CD4-positive, alpha-beta memory T cell (primary cell): ENCODE data around the gene KRT79. TPM values are rescaled to one million over a fixed set of nuclear protein-coding genes. Genes with fewer than 3 reads are reported as not detected.

Source experiments
- CTCF ChIA-PET: fragments of 350-600 bp; sonication (Branson Sonifier 250); formaldehyde crosslinking; loops from one replicate; lab custom pipeline; 2021; ENCODE audit warnings: inconsistent platforms; ENCODE audit not compliant: partially characterized antibody; lab: Charles Lee
- POLR2A ChIA-PET: fragments of 350-600 bp; sonication (Branson Sonifier 250); formaldehyde crosslinking; loops from one replicate; lab custom pipeline; 2021; ENCODE audit not compliant: partially characterized antibody; lab: Charles Lee
- DNase-seq, 5 donors: peaks; one replicate each; pipeline versions ENCODE4 v3.0.0 to v3.0.0-alpha.2; 2020 to 2022; ENCODE audit warnings: mixed read lengths in 1 of 5
- H3K27ac ChIP-seq: one replicate; pipeline ENCODE4 v1.7.0; 2013; ENCODE audit warnings: low read depth, low read length
- H3K27me3 ChIP-seq: 2 replicates; pipeline ENCODE4 v1.7.0; 2013; ENCODE audit warnings: mild to moderate bottlenecking, low read length, moderate library complexity; ENCODE audit not compliant: insufficient read depth
- H3K36me3 ChIP-seq: 2 replicates; pipeline ENCODE4 v1.7.0; 2013; ENCODE audit warnings: mild to moderate bottlenecking, low read length, moderate library complexity; ENCODE audit not compliant: insufficient read depth
- H3K4me1 ChIP-seq: 2 replicates; pipeline ENCODE4 v1.7.0; 2013; ENCODE audit warnings: mild to moderate bottlenecking, low read length, moderate library complexity; ENCODE audit not compliant: insufficient read depth
- H3K4me3 ChIP-seq, 2 donors: one replicate each; pipeline ENCODE4 v1.7.0; 2013; ENCODE audit warnings: low read length in 2 of 2, mild to moderate bottlenecking in 1 of 2
- H3K9me3 ChIP-seq, 2 donors: one replicate each; pipeline ENCODE4 v1.7.0; 2013; ENCODE audit warnings: low read length in 2 of 2, control low read depth in 1 of 2; ENCODE audit not compliant: control insufficient read depth in 1 of 2
- H3K27ac Mint-ChIP-seq, 7 donors: one replicate each; pipeline ENCODE4 v1.8.0; 2020 to 2021; ENCODE audit warnings: mixed read lengths in 7 of 7, mild to moderate bottlenecking in 6 of 7, inconsistent platforms in 3 of 7, moderate library complexity in 3 of 7
- H3K27me3 Mint-ChIP-seq, 2 donors: one replicate each; pipeline ENCODE4 v1.8.0; 2020 to 2021; ENCODE audit warnings: mixed read lengths in 2 of 2
- H3K36me3 Mint-ChIP-seq, 2 donors: one replicate each; pipeline ENCODE4 v1.8.0; 2020 to 2021; ENCODE audit warnings: mixed read lengths in 2 of 2, inconsistent platforms in 1 of 2, mild to moderate bottlenecking in 1 of 2
- H3K4me1 Mint-ChIP-seq, 4 donors: one replicate each; pipeline ENCODE4 v1.8.0; 2020 to 2021; ENCODE audit warnings: mixed read lengths in 4 of 4, mild to moderate bottlenecking in 1 of 4
- H3K4me3 Mint-ChIP-seq, 8 donors: one replicate each; pipeline ENCODE4 v1.8.0; 2020 to 2021; ENCODE audit warnings: mixed read lengths in 8 of 8, mild to moderate bottlenecking in 7 of 8, moderate library complexity in 6 of 8, inconsistent platforms in 3 of 8
- H3K9me3 Mint-ChIP-seq, 8 donors: one replicate each; pipeline ENCODE4 v1.8.0; 2020 to 2021; ENCODE audit warnings: mixed read lengths in 8 of 8, mild to moderate bottlenecking in 5 of 8, inconsistent platforms in 3 of 8, moderate library complexity in 1 of 8
- intact Hi-C: fragments of 100-400 bp; cut with micrococcal nuclease; formaldehyde crosslinking; loops from one replicate; pipeline ENCODE4 v1.15.1; 2023
- polyA plus RNA-seq, 2 donors: library from polyadenylated mRNA; unstranded; fragments of 300-500 nt; fragmentation: Illumina TruSeq; gene quantifications; one replicate each; pipeline ENCODE4 v1.2.3, GENCODE V29; 2021
- total RNA-seq, 2 experiments: library from RNA; stranded (reverse); gene quantifications; one replicate each; pipeline ENCODE4 v1.2.3, GENCODE V29; 2021

KRT79 gene
- total and polyA plus RNA-seq, 4 experiments from 2014 or later, result not detected

DNA sequence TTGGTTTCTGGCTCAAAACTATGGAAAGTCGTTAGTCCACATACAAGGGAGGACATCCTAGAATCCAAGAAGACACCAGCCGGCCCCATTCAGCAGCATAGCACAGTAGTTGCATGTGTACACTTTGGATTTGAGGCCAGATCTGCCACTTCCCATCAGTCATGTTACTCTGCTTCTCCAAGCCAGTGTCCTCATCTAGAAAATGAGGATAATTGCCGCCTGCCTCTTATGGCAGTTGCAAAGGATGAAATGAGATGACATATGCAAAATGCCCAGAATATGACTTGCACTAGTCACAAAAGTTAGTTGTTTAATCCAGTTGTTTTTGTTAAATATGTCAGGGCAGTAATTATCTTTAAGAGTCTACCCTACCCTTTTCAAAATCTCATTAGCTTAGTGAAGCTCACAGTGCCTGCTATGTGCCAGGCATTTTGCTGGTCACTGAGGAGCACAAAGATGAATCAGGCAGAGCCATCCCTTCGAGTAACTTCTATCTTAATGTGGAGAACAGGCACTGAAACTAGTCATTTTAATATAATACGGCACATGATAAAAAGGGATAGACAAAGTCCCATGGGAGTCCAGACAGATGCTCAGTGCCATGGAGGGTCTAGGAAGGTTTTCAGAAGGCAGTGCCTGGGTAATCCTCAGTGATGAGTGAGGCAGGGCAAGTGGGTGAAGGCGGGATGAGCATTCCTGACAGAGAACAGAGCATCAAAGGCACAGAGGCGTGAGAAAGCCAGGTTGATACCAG is 50.4 kb downstream of the KRT79 start:
- no peaks in the 10 kb centered on the region for H3K36me3 Mint-ChIP-seq
- H3K9me3 ChIP-seq, result no peaks in the 10 kb centered on the region
- CTCF ChIA-PET, result no interaction called here
- H3K27me3 ChIP-seq, result peaks cover 4% of the 10 kb centered on the region
- H3K36me3 ChIP-seq, result no peaks in the 10 kb centered on the region
- DNase-seq, result no peak
- H3K9me3 Mint-ChIP-seq, result peaks cover 0 to 4% (median 0%) of the 10 kb centered on the region in 8 donors
- no peak overlapping the region for H3K4me3 ChIP-seq
- no peak overlapping the region for H3K27ac Mint-ChIP-seq
- H3K4me1 Mint-ChIP-seq, result peaks cover 0 to 2% (median under 1%) of the 10 kb centered on the region in 4 donors
- no peak overlapping the region for H3K4me3 Mint-ChIP-seq
- no peaks in the 10 kb centered on the region for H3K4me1 ChIP-seq
- H3K27ac ChIP-seq, result no peak overlapping the region
- intact Hi-C loops, result no loop called here
- H3K27me3 Mint-ChIP-seq, result peaks cover 17 to 24% of the 10 kb centered on the region in 2 donors
- POLR2A ChIA-PET, result no interaction called here

- ChIA-PET CTCF (interaction anchor here (0.7 kb wide), 1 partner anchor 288 kb away, joined by 5 read pairs; no protein-coding TSS in a partner anchor), POLR2A (no interaction called here)
- H3K4me1 Mint-ChIP-seq, result peaks cover 0 to 2% (median under 1%) of the 10 kb centered on the region in 4 donors
- H3K4me1 ChIP-seq, result no peaks in the 10 kb centered on the region
- H3K36me3 Mint-ChIP-seq, result no peaks in the 10 kb centered on the region
- no peak overlapping the region for H3K4me3 Mint-ChIP-seq
- H3K27ac Mint-ChIP-seq, result no peak overlapping the region
- H3K27me3 Mint-ChIP-seq, result peaks cover 20 to 22% of the 10 kb centered on the region in 2 donors
- peaks cover 4% of the 10 kb centered on the region for H3K27me3 ChIP-seq
- no peaks in the 10 kb centered on the region for H3K36me3 ChIP-seq
- no peaks in the 10 kb centered on the region for H3K9me3 ChIP-seq
- no peak overlapping the region for H3K4me3 ChIP-seq
- H3K27ac ChIP-seq, result no peak overlapping the region
- no peak for DNase-seq
- intact Hi-C loops, result no loop called here
- peaks cover 0 to 4% (median 0%) of the 10 kb centered on the region in 8 donors for H3K9me3 Mint-ChIP-seq
Measured at GRCh38 chr12:52782502-52782901, 51.6 kb downstream of the KRT79 start.

DNA sequence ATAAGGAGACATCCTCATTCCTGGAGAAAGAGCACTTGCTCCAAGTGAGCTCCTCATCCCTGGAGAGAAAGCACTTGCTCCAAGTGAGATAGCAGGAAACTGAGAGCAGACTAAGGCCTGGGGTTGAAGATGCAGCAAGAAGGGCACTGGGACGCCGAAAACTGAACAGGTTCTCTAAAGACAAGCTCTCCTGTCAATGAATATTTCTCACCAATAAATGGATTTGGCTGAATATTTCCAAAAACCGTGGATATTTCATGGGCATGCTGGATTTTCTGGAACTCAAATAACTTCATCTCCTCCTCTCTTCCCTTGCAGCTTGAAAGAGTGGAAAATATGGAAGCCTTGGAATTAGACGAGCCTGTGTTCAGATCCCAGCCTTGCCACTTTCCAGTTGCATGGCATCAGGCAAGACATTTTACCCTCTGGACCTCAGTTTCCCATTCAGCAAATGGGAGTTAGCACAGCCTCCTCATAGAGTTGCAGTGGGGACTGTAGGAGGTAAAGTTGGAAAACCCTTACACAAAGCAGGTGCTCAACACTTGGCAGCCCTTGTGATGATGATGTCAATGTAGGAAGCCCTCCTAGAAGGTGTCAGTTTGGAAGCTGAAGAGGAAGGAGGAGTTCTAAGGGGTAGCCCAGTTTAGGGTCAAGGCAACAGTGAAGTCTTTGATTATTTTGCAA is 52.6 kb downstream of the KRT79 start:
- Mint-ChIP-seq H3K36me3 (no peaks in the 10 kb centered on the region), H3K9me3 (peaks cover 0 to 4% (median 0%) of the 10 kb centered on the region in 8 donors)
- intact Hi-C loops, result no loop called here

GRCh38 chr12:52779914-52780313 is 54.2 kb downstream of the KRT79 start:
- intact Hi-C loops, result no loop called here

More for the DNA sequence above, 52.6 kb downstream of the KRT79 start:
- Mint-ChIP-seq H3K4me3 (no peak overlapping the region), H3K27me3 (peaks cover 18 to 22% of the 10 kb centered on the region in 2 donors), H3K27ac (no peak overlapping the region), H3K4me1 (peaks cover 0 to 1% (median under 1%) of the 10 kb centered on the region in 4 donors)
- H3K4me3 ChIP-seq, result no peak overlapping the region
- peaks cover 4% of the 10 kb centered on the region for H3K27me3 ChIP-seq
- H3K27ac ChIP-seq, result no peak overlapping the region
- no peaks in the 10 kb centered on the region for H3K4me1 ChIP-seq
- POLR2A ChIA-PET, result no interaction called here
- H3K9me3 ChIP-seq, result no peaks in the 10 kb centered on the region
- CTCF ChIA-PET, result interaction anchor here (1.1 kb wide), 1 partner anchor 61 kb away, joined by 3 read pairs; no protein-coding TSS in a partner anchor
- DNase-seq, result no peak
- no peaks in the 10 kb centered on the region for H3K36me3 ChIP-seq

DNA sequence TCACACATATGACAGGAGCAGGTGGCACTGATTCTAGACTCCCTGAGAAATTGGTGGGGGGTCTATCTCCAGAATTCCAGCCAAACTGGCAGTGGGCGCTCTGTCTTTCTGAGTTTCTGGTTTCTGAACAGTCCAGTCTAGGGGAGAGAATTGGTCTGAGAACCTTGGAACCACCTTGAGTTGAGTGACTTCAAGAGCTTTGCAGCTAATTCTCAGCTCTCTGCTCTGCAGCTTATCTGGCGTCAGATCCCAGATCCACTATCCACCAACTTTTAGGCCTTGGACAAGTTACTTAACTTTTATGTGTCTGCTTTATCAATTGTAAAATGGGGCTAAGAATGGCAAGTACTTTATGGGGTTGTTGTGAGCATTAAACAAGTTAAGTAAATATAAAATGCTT is 55.3 kb downstream of the KRT79 start:
- Mint-ChIP-seq H3K4me3 (no peak overlapping the region), H3K9me3 (no peaks in the 10 kb centered on the region), H3K4me1 (no peaks in the 10 kb centered on the region), H3K27ac (no peak overlapping the region), H3K27me3 (peaks cover 10 to 13% of the 10 kb centered on the region in 2 donors), H3K36me3 (no peaks in the 10 kb centered on the region)
- H3K4me3 ChIP-seq, result no peak overlapping the region
- CTCF ChIA-PET, result interaction anchor here (1.7 kb wide), 1 partner anchor 10 kb away, joined by 4 read pairs; no protein-coding TSS in a partner anchor
- H3K9me3 ChIP-seq, result no peaks in the 10 kb centered on the region
- no peaks in the 10 kb centered on the region for H3K36me3 ChIP-seq
- H3K4me1 ChIP-seq, result no peaks in the 10 kb centered on the region
- intact Hi-C loops, result no loop called here
- no peak overlapping the region for H3K27ac ChIP-seq
- POLR2A ChIA-PET, result no interaction called here
- peaks cover 4% of the 10 kb centered on the region for H3K27me3 ChIP-seq
- DNase-seq, result no peak

More at GRCh38 chr12:52779914-52780313, 54.2 kb downstream of the KRT79 start:
- H3K27ac Mint-ChIP-seq, result no peak overlapping the region
- Histone ChIP-seq H3K36me3 (no peaks in the 10 kb centered on the region), H3K27ac (no peak overlapping the region), H3K4me1 (no peaks in the 10 kb centered on the region), H3K9me3 (no peaks in the 10 kb centered on the region), H3K27me3 (peaks cover 4% of the 10 kb centered on the region), H3K4me3 (no peak overlapping the region)
- no peak overlapping the region for H3K4me3 Mint-ChIP-seq
- DNase-seq, result no peak
- ChIA-PET CTCF (interaction anchor here (1.7 kb wide), 1 partner anchor 8 kb away, joined by 4 read pairs; no protein-coding TSS in a partner anchor), POLR2A (no interaction called here)
- no peaks in the 10 kb centered on the region for H3K4me1 Mint-ChIP-seq
- no peaks in the 10 kb centered on the region for H3K36me3 Mint-ChIP-seq
- peaks cover 0 to 3% (median 0%) of the 10 kb centered on the region in 8 donors for H3K9me3 Mint-ChIP-seq
- H3K27me3 Mint-ChIP-seq, result peaks cover 16% of the 10 kb centered on the region in 2 donors

DNA sequence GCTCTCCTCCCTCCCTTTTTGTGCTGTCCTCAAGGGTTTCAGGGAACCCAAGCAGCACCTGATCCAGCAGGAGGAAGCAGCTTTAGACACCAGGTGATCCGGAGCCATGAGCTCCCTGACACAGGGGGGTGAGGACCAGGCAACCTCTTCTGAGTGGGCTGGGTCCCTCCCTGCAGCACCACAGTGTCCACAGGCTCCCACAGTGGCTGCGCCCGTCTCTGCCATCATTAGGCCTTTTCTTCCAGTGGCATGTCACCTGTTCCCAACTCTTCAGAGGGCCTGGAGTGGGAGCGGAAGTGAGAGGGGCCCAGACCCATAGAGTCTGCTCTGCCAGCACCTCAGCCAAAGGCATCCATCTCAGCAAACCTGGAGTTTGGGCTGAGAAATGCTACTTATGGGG is 56.5 kb downstream of the KRT79 start:
- no peaks in the 10 kb centered on the region for H3K36me3 ChIP-seq
- POLR2A ChIA-PET, result no interaction called here
- H3K4me3 ChIP-seq, result no peak overlapping the region
- peaks cover 7 to 14% of the 10 kb centered on the region in 2 donors for H3K27me3 Mint-ChIP-seq
- no peaks in the 10 kb centered on the region for H3K9me3 Mint-ChIP-seq
- H3K4me1 ChIP-seq, result no peaks in the 10 kb centered on the region
- H3K27ac Mint-ChIP-seq, result no peak overlapping the region
- no peaks in the 10 kb centered on the region for H3K9me3 ChIP-seq
- DNase-seq, result no peak
- intact Hi-C loops, result no loop called here
- CTCF ChIA-PET, result no interaction called here
- no peak overlapping the region for H3K4me3 Mint-ChIP-seq
- peaks cover 4% of the 10 kb centered on the region for H3K27me3 ChIP-seq
- H3K36me3 Mint-ChIP-seq, result no peaks in the 10 kb centered on the region
- no peaks in the 10 kb centered on the region for H3K4me1 Mint-ChIP-seq
- no peak overlapping the region for H3K27ac ChIP-seq

DNA sequence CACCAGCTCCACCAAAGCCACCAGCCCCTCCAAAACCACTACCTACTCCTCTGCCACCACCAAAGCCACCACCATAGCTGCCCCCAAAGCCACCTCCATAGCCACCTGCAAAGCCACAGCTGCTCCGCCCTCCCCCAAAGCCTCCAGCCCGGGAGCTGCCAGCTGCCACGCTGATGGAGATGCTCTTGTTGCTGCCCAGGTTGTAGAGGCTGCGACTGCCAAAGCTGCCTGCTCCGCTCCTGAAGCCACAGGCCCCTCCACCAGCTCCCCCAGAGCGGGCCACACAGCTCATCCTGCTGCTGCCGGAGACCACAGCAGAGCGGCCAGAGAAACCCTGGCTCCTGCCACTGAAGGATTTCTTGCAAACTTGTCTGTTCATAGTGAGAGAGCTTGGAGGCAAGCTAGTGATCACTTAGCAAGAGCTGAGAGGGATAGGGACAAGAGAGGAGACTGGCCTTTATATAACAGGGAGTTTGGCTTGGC is 57.2 kb downstream of the KRT79 start, which contains the start of gene KRT76:
TSS of gene KRT76 (minus strand) at position 433 of the 483 bp plus-strand sequence. CDS start at position 379, 54 bp downstream.
- peak within 1 kb of the TSS in 1 of 7 donors; percentile 78 for H3K27ac Mint-ChIP-seq
- H3K4me1 Mint-ChIP-seq, result no peaks in the 10 kb centered on the region
- ChIA-PET CTCF (no interaction called here), POLR2A (no interaction called here)
- H3K27ac ChIP-seq, result no peak within 1 kb of the TSS
- no peaks in the 10 kb centered on the region for H3K4me1 ChIP-seq
- H3K36me3 Mint-ChIP-seq, result no peaks in the 10 kb centered on the region
- intact Hi-C loops, result no loop called here
- peaks cover 7 to 16% of the 10 kb centered on the region in 2 donors for H3K27me3 Mint-ChIP-seq
- H3K27me3 ChIP-seq, result peaks cover 4% of the 10 kb centered on the region
- H3K4me3 Mint-ChIP-seq, result no peak within 1 kb of the TSS
- DNase-seq, result no peak
- H3K4me3 ChIP-seq, result no peak within 1 kb of the TSS
- no peaks in the 10 kb centered on the region for H3K9me3 Mint-ChIP-seq
- no peaks in the 10 kb centered on the region for H3K36me3 ChIP-seq
- H3K9me3 ChIP-seq, result no peaks in the 10 kb centered on the region
